ENCODE data around the gene SRC. TPM values are rescaled to one million over a fixed set of nuclear protein-coding genes. Genes with fewer than 3 reads are reported as not detected.

SRC gene
- total RNA-seq, 4 donors from 2014 or later, result 15.1 to 29.3 (median 19.7) TPM

DNA sequence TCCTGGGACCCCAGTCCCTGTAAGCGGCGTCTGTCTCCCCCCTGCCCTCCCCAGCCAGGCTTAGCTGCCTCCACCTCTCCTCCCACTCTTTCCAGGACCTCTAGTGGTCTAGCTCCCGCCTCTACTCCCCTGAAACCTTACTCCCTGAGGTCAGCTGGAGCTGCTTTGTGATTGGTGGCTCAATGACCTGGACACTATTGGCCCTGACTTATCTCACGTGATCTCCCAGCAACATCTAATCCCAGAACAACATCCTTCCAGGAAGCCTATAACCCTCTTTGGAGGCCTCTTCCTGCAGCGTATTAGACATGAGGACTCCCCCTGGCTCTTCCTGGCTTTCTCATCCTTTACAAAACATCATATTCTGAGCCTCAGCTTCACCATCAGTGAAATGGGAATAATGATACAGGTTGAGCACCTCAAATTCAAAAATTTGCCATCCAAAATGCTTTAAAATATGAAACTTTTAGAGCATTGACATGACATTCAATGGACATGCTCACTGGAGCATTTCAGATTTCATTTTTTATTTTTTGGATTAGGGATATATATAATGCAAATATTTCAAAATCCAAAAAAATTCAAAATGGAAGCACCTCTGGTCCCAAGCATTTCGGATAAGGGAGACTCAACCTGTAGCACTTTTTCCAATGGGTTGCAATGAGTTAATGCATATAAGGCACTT, 16.3 kb upstream of the SRC start:
- DNase-seq (ENCODE audit: low spot score), result no peak
- TF ChIP-seq CTCF (IDR thresholded peaks at IDR 0.05), result no peak
- ATAC-seq (ENCODE audit: low FRiP score), result no peak

- no peak for DNase-seq (ENCODE audit: low spot score)
- TF ChIP-seq CTCF (IDR thresholded peaks at IDR 0.05), result no peak
- ATAC-seq (ENCODE audit: low FRiP score), result no peak
Observed at GRCh38 chr20:37330316-37330715, 15.6 kb upstream of the SRC start.

DNA sequence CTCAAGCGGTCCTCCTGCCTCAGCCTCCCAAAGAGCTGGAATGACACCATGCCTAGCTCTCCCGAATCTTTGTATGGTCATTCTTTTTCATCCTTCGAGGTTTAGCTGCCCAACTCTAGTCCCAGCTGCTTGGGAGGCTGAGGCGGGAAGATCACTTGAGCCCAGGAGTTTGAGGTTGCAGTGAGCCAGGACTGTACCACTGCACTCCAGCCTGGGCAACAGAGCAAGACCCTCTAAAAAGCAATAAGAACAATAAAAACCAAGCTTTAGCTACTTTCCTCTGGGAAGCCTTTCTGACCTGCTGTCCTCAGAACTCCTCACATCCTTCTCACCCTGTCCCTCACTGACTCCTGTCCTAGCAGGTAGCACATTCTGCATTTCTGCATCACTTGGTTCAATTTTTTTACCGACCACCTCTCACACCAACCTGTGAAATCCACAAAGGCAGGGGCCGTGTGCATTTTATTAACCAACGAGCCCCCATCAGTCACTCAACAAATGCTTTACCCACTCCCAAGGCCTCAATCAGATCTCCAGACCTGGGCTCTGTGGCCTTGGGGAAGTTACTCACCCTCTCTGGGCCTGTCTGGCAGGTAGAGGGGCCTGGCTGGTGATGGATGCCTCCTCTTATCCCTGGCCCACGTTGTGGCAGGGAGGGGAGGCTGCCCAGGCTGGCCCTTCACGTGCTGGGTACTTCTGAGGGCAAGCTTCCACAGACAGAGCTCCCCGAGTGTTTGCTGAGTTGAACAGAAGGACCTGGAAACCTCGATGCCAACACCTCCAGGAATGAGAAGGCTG, 14.7 kb upstream of the SRC start:
- ATAC-seq (ENCODE audit: low FRiP score), result no peak

DNA sequence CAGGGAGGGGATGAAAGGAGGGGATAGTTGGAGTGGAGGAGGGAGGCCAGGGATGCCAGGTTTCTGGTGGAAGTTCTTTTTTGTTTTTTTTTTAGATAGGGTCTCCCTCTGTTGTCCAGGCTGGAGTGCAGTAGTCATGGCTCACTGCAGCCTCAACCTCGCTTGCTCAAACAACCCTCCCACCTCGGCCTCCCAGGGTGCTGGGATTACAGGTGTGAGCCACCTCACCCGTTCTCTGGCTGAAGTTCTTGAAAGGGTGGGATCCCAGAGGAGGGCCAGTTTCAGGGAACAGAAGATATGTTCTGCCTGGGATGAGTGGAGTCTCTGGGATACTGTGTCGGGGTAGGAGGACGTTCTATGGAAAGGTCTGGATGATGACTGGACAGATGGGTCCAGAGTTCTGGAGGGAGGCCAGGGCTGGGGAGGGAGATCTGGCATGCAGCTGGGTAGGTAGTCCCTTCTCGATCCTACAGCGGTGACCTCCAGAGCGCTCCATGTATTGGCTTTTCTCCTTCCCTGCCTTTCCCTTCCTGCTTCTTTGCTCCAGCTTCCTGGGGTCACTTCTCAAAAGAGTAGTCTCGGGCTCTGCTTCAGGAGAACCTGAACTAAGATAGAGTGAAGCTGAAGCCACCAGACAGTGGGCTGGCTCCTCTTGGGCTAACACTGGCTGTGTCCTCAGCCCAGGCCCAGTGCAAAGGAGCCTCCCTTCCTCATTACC, 12.7 kb upstream of the SRC start:
- no peak for DNase-seq (ENCODE audit: low spot score)
- ATAC-seq (ENCODE audit: low FRiP score), result no peak

More for the DNA sequence above, 14.7 kb upstream of the SRC start:
- TF ChIP-seq CTCF (IDR thresholded peaks at IDR 0.05), result no peak
- no peak for DNase-seq (ENCODE audit: low spot score)

GRCh38 chr20:37333848-37334318, 12.1 kb upstream of the SRC start:
- no peak for TF ChIP-seq CTCF (IDR thresholded peaks at IDR 0.05)
- no peak for DNase-seq (ENCODE audit: low spot score)
- ATAC-seq (ENCODE audit: low FRiP score), result no peak

More for the DNA sequence above, 12.7 kb upstream of the SRC start:
- TF ChIP-seq CTCF (IDR thresholded peaks at IDR 0.05), result no peak

DNA sequence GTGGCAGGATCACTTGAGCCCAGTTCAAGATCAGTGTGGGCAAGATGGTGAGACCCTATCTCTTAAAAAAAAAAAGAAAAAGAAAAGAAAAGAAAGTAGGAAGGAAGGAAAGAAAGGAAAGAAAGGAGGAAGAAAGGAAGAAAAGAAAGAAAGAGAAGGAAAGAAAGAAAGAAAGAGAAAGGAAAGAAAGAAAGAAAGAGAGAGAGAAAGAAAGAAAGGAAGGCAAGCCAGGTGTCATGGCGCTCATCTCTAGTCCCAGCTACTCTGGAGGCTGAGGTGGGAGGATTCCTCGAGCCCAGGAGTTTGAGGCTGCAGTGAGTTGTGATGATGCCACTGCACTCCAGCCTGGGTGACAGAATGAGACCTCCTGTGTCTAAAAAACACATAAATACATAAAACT, 11.5 kb upstream of the SRC start:
- ATAC-seq (ENCODE audit: low FRiP score), result no peak

More for the DNA sequence above, 11.5 kb upstream of the SRC start:
- no peak for TF ChIP-seq CTCF (IDR thresholded peaks at IDR 0.05)
- no peak for DNase-seq (ENCODE audit: low spot score)
